Measurements from ENCODE around the gene FAM180A.
"Not testable (repeated sequence)": the region's sequence is repeated elsewhere in the genome, so short reads cannot be mapped to it uniquely, and the experiment has no call there.

Gene FAM180A

GRCh38 chr7:135771051-135771450, 22.4 kb upstream of the FAM180A start:
- DNase-seq = no peak

DNA sequence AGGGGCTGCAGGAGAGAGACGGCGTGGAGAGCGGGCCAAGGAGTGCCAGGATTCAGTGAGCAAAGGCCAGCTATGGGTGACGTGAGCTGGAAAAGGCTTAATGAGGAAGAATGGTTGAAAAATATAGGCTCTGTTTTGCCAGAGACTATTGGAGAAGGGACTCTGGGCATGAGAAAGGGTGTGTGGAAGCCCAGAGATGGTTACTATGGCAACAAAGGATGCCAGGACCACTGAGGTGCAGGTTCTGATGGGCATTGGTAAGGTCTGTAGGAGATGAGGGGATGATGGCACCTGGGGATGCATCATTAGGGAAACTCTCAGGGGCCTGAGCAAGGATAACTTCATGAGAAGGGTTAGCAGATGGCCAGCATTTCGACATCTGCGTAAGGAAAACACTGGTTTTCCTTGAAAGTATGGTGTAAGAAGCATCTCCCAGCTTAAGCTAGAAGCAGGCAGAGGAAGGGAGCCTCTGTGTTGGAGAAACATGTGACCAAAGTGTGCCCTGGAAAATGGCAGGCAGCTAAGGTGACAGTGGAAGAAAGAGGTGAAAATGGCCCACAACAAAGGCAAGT, 21.6 kb upstream of the FAM180A start:
- no peak for DNase-seq

DNA sequence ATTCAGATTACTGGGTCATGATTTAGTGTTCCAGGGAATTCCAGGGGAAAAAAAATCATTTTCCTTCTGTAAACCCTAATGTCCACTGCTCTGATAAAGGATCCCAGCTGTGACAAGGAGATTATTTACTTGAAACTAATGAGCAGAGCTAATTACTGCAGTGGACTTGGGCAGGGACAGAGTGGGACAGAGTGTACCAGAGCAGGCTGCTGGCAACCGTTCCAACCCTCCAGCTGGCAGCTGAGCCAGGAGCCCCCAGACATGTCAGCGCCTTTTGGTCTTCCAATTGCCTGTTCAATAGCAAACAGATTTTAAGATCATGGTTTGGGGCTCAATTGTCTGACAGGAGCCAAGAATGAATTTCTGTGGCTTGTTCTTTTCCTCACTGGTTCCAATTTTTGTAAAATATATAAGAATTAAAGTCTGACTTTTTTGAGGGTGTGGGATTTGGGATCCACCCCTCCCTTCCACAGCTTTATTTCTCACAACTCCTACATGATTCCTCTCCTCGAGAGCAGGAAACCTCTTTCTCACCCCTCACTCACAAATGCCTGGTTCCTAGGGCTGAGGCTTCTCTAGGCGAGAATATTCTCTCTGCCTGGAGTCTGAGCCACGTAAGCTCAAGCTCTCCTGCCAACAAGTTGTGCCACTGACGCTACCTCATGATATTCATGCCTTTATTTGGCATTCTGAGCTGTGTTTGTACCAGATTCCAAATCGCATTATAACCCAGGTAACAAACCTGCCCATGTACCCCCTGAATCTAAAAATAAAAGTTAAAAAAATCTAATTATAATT, 20.6 kb upstream of the FAM180A start:
- no peak for DNase-seq

- no peak for DNase-seq
Measured at GRCh38 chr7:135768467-135768866, 19.9 kb upstream of the FAM180A start.

DNA sequence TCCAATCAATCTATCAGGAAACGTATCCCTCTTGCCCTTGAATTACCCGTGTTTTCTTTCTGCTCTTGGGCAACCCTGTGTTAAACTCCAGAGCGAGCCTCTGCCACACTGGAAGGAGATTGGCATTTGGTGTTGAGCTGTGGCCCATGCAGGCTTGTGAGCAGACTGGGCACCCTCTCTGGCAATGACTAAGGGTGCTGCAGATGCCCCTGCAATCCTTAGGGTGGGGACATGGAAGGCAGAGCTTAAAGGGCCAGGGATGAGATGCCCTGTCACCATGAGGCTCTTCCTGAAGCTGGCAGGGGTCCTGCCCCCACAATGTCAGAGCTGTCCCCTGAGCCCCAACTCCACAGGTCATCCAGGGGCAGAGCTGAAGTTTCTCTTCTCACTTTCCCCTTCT, 19.5 kb upstream of the FAM180A start:
- DNase-seq = no peak

- DNase-seq = no peak
Measured at GRCh38 chr7:135763261-135763660, 14.6 kb upstream of the FAM180A start.

DNA sequence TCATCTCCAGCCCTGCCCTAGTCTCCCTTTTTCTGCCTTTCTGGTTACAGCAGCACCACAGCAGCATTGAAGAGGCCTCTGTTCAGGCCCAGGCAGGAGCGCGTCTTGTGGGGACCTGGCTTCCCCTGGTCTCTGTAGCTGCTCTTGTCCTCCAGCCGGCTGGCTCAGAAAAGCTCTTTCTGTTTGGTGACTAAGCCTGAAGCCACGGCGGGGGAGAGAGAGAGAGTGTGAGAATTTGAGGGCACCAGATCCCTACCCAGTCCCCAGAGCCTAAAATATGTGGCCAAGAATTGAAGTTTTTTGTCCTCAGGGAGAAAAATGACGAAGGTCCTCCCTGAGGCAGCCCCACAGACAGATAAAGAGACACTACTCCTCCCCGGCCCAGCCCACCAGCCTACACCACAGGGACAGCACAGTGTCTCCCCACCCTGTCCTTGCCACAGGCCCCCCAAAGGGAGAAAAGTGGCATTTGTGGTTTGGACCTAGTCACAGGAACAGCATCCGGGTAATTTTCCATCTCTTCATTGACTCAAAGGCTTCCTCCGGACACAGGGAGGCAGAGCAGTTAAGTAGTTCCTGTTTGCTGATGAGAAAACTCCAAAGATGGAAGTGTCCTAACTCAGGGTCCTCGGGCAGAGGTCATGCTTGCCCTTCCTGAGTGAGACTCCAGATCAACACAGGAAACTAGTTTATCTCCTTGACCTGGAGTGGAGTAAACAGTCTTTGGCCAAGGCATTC, 13.3 kb upstream of the FAM180A start:
- no peak for DNase-seq

- DNase-seq = no peak
Measured at GRCh38 chr7:135759532-135759931, 10.9 kb upstream of the FAM180A start.

DNA sequence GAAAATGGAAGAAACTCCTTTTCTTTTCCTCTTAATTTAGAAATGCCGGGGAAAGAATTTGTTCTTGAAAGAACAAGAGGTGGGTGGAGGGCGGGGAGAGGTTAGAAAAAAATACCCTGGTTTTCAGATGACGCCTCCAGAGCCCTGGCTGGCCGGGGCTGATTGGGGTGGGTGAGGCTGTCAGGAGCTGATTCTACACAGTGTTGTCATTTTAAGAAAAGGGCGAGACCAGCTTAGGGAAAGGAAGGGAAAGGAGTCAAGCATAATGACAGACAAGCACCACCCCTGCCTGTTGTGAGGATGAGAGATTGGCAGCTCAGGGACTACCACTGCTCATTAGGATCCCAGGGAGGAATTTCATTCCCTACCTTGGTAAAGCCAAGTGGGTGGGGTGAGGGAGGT, 9.9 kb upstream of the FAM180A start:
- DNase-seq = no peak

DNA sequence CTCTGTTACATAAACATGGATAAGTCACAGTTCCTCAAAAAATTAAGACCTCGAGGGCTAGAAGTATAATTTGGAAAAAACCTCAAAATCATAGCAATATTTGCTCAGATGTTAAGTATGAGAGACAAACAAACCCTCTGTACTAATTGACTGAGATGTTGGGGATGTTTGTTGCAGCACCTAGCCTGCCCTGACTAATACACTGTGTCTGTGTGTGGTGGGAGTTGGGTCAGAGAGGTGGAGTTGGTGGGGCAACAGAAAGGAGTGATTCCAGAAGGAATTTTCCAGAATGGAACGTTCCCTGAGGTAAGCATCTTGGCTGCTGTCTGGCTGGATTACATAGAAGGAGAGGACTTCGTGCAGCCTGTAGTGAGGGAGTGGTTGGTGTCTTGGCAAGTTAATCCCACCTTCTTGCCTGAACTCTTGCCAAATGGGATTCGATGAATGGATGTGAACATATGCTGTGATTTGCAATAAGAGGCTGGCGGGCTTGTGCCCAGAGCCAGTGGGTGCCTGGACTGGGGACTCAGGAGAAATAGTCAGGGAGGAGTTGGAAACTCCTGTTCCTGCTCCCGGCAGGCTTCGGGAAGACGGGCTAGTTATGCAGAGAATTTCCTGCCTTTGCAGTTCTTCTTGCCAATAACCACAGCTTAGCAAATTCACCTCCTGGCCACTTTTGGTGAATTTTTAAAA, 9.3 kb upstream of the FAM180A start:
- peak; percentile 68 for DNase-seq

DNA sequence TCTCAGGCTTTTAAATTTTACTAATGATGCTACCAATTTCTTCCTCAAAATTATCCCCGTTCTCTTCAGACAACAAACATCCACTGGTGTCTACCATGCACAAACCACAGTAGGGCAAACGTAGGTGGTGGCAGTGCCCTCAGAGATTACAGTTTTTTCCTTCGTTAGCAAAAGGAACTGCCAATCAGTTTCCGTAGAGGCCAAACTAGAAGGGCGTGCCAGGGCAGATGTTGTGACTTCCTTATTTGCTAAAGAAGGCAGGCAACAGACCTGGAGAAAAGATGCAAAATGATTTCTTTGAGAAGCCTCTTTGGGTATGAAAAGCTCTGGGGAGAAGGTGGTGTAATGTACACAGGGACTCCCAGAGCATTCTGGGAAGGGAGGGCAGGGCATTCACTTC, 7.6 kb upstream of the FAM180A start:
- no peak for DNase-seq

GRCh38 chr7:135755351-135755753, 6.7 kb upstream of the FAM180A start:
- no peak for DNase-seq

DNA sequence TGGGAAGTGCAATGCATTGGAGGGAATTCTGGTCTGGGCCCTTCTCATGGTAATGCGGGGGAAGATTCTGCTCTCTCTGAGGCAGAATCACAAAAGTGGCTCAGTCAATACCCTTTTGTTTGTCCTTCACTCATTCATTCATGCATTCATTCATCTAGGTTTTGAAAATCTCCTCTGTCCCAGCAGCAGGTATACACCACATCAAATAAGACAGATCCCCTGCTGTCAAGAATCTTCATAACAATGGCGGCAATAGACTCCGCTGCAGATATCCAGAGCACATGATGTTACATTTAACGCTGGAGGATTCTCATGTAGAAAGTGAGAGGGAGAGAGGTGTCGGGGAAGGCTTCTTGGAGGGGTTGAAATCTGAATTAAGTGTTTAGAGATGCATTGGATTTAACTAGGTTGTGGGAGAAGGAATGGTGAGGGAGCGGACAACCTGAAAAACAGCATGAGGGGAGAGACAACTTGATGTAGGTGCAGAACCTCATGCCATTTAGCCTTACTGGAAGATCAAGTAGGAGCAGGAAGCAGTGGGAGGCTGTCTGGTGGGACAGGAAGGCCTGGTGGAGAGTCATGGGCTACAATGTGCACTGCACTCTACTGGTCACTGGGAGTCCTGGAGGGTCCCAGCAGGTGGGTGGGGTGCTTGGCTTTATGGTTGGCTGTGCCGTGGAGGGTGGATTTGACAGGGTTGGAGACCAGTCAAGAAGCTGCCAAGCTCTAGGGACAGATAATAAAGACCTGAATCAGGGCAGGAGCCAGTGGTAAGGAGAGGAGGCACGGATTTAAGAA, 5.2 kb upstream of the FAM180A start:
- no peak for DNase-seq

GRCh38 chr7:135747366-135747765, 1.2 kb downstream of the FAM180A start:
- no peak for DNase-seq

DNA sequence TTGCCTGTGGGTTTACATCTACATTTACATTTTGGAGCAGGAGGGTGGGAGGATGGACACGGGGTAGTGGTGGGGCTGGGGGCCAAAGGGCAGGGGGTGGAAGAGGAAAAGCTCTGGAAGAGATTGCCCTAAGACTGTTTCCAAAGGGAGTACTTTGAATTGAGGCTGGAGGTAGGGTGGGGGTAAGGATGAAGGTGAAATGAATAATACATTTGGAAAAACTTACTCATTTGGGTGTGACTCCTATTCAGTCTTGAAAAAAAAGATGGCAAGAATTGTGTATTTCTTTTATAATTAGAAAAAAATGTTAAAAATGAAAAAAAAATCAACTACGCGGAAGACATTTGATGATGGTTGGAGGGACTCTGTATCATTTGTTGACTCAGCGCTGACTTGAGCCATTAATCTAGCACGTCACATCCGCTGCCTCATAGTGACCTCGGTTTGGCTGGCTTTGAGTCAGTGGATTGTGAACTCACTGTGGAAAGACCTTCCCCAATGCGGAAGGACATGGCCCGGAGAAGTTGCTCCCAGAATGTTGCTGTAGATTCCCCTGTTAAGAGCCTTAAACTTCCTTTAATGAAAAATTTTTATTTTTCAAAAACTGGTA, 2.8 kb downstream of the FAM180A start:
- DNase-seq = no peak

GRCh38 chr7:135744938-135745702, 3.5 kb downstream of the FAM180A start:
- no peak for DNase-seq

DNA sequence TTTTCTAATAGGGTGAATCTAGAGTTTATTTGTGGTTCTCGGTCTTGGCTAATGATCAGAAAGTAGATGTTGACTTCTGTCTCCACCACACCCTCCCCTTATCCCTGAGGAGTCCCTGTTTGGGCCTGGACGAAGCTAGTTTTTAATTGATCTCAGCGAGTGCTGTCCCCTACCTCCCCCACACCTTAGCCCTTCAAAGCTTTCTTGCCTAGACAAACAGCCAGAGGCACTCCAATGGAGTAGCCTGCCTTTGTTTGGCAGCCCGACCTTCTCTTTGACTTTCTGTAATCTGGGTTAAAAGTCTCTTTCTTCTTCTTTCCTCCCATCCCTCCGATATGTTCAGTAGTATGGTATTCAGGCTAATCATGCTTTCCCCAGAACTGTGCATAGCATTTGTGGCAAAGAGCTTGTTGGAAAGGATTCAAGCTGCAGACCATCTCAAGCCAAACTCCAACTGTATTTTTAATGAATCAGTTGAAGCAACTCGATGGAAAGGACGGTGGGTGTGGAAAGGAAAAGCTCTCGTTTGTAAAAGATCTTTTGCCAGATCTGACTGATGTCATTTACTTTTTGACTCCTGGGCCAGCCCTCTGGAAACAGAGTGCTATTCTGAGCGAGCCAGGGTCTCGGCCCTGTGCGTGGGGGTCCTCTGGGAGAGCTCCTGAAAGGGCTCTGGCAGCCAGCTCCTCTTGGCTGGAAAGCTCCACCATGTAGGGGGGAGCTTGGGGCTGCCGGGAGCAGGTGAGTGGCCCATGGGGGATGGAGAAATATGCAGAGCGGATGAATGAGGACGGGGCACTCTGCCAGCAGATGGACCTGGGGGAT, 4.5 kb downstream of the FAM180A start:
- DNase-seq = no peak

DNA sequence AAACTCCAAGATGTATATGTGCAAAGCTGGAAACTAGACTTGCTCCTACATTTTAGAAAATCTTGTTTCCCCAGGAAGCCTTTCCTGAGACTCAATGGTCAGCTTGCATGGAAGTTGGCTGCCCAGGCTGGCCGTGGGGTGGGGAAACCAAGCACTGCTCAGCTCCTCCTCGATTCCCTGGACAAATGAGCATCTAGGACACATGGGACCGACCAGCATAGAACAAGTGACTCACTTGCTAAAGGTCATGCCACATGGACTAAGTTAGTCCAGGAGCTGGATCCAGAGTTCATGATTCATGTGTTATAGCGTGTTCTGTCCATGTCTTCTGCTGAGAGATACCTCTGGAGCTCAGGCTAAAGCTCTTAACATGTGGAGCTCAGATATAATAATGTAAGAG, 6.2 kb downstream of the FAM180A start:
- no peak for DNase-seq

- DNase-seq = no peak
Measured at GRCh38 chr7:135741905-135742304, 6.7 kb downstream of the FAM180A start.

- no peak for DNase-seq
Measured at GRCh38 chr7:135740889-135741288, 7.7 kb downstream of the FAM180A start.

DNA sequence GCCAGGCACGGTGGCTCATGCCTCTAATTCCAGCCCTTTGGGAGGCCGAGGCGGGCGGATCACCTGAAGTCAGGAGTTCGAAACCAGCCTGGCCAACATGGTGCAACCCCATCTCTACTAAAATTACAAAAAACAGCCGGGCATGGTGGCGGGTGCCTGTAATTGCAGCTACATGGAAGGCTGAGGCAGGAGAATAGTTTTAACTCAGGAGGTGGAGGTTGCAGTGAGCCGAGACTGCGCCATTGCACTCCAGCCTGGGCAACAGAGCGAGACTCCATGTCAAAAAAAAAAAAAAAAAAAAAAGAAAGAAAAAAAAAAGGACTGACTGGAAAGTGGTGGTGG, 11.3 kb downstream of the FAM180A start:
- not testable (repeated sequence) for DNase-seq

Measured in DMS 273 treated with DMSO at 0.1 percent for 48 hours (cell line).